OCI-LY7 (cell line): ENCODE data around the gene ANAPC15.

Experiments
- EZH2phosphoT487 ChIP-seq: fragments of 200-600 bp; sonication (generic); IDR thresholded peaks from 2 replicates; pipeline ENCODE4 v1.6.1; 2018; ENCODE audit warnings: low read depth, borderline replicate concordance, mild to moderate bottlenecking, mixed run types, antibody characterized with exemption, low read length, moderate library complexity, mixed read lengths
- TF ChIP-seq, protein P1 (sequence below): fragments of 200-600 bp; sonication (generic); conservative IDR thresholded peaks from 2 replicates; pipeline ENCODE4 v1.5.1; 2014; ENCODE audit warnings: mild to moderate bottlenecking, antibody characterized with exemption, low read length, moderate library complexity, mixed read lengths

DNA sequence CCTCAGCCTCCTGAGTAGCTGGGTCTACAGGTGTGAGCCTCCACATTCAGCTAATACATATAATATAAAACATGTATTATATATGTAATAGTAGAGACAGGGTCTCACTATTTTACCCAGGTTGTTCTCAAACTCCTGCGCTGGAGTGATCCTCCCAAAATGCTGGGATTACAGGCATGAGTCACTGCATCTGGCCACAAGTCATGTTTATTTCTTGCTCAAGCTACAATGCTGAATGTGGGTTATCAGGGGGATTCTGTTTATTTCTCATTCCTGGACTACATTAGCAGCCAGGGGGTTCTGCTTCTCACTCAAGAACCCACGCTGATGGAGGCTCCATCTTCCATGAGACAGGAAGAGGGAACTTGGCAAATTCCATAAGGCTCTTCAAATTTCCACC, 47.8 kb upstream of the ANAPC15 start:
- TF ChIP-seq EZH2phosphoT487, result no peak
- TF ChIP-seq, protein P1, sequence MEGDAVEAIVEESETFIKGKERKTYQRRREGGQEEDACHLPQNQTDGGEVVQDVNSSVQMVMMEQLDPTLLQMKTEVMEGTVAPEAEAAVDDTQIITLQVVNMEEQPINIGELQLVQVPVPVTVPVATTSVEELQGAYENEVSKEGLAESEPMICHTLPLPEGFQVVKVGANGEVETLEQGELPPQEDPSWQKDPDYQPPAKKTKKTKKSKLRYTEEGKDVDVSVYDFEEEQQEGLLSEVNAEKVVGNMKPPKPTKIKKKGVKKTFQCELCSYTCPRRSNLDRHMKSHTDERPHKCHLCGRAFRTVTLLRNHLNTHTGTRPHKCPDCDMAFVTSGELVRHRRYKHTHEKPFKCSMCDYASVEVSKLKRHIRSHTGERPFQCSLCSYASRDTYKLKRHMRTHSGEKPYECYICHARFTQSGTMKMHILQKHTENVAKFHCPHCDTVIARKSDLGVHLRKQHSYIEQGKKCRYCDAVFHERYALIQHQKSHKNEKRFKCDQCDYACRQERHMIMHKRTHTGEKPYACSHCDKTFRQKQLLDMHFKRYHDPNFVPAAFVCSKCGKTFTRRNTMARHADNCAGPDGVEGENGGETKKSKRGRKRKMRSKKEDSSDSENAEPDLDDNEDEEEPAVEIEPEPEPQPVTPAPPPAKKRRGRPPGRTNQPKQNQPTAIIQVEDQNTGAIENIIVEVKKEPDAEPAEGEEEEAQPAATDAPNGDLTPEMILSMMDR, result no peak
